CD4-positive, alpha-beta T cell (primary cell): ENCODE data around the gene BCAR1. TPM values are rescaled to one million over a fixed set of nuclear protein-coding genes. Genes with fewer than 3 reads are reported as not detected.
"Not testable (repeated sequence)": the region's sequence is repeated elsewhere in the genome, so short reads cannot be mapped to it uniquely, and the experiment has no call there.

Experiments
- ATAC-seq: fragments of 200-7000 bp; cut with Tn5 transposase; one replicate; pipeline ENCODE4 v1.10.0; 2022; ENCODE audit warnings: mild to moderate bottlenecking; ENCODE audit not compliant: poor library complexity
- CTCF ChIA-PET: fragments of 350-600 bp; sonication (Branson Sonifier 250); formaldehyde crosslinking; loops from one replicate; lab custom pipeline; 2021; ENCODE audit warnings: antibody characterized with exemption, inconsistent platforms; lab: Charles Lee
- POLR2A ChIA-PET: fragments of 350-600 bp; sonication (Branson Sonifier 250); formaldehyde crosslinking; loops from one replicate; lab custom pipeline; 2021; ENCODE audit warnings: antibody characterized with exemption, inconsistent platforms; lab: Charles Lee
- DNase-seq, 14 experiments: peaks; one replicate each; pipeline ENCODE4 v3.0.0-alpha.2; 2013 to 2020; ENCODE audit warnings: mixed read lengths in 2 of 14
- H3K27ac ChIP-seq, 2 donors: one replicate each; pipeline versions ENCODE4 v1.5.1 to v1.7.0; 2013; ENCODE audit warnings: low read length in 2 of 2, low read depth in 1 of 2, mild to moderate bottlenecking in 1 of 2
- H3K27me3 ChIP-seq, 2 experiments: 1 replicate in 1 of 2; 2 replicates in 1 of 2; pipeline versions ENCODE4 v1.6.1 to v1.7.0; 2013; ENCODE audit warnings: low read length in 2 of 2, control low read depth in 1 of 2, mild to moderate bottlenecking in 1 of 2, moderate library complexity in 1 of 2; ENCODE audit not compliant: insufficient read depth in 2 of 2, control insufficient read depth in 1 of 2
- H3K36me3 ChIP-seq: one replicate; pipeline ENCODE4 v1.6.1; 2013; ENCODE audit warnings: low read length, control low read depth; ENCODE audit not compliant: insufficient read depth
- H3K4me1 ChIP-seq: one replicate; pipeline ENCODE4 v1.6.1; 2013; ENCODE audit warnings: low read length, control low read depth; ENCODE audit not compliant: insufficient read depth
- H3K4me3 ChIP-seq: one replicate; pipeline ENCODE4 v1.5.1; 2013; ENCODE audit warnings: mild to moderate bottlenecking, low read length, moderate library complexity
- H3K9me3 ChIP-seq, 2 experiments: 1 replicate in 1 of 2; 2 replicates in 1 of 2; pipeline versions ENCODE4 v1.6.1 to v1.7.0; 2013; ENCODE audit warnings: low read length in 2 of 2, mild to moderate bottlenecking in 2 of 2, control low read depth in 1 of 2, moderate library complexity in 1 of 2; ENCODE audit not compliant: control insufficient read depth in 1 of 2, insufficient read depth in 1 of 2
- H3K27ac Mint-ChIP-seq: one replicate; pipeline ENCODE4 v1.8.0; 2020; ENCODE audit warnings: mixed read lengths
- H3K27me3 Mint-ChIP-seq: one replicate; pipeline ENCODE4 v1.8.0; 2021; ENCODE audit warnings: mixed read lengths
- H3K36me3 Mint-ChIP-seq: one replicate; pipeline ENCODE4 v1.8.0; 2021; ENCODE audit warnings: low read depth, mixed read lengths
- H3K4me1 Mint-ChIP-seq: one replicate; pipeline ENCODE4 v1.8.0; 2021; ENCODE audit warnings: low read depth, mixed read lengths
- H3K4me3 Mint-ChIP-seq: one replicate; pipeline ENCODE4 v1.8.0; 2020; ENCODE audit warnings: mild to moderate bottlenecking, mixed read lengths
- H3K9me3 Mint-ChIP-seq: one replicate; pipeline ENCODE4 v1.8.0; 2020; ENCODE audit warnings: mixed read lengths
- intact Hi-C, 2 experiments: fragments of 100-400 bp; cut with DNase I in 1 of 2; cut with micrococcal nuclease in 1 of 2; formaldehyde crosslinking; loops; one replicate each; pipeline versions ENCODE4 v1.15.1 to v1.9.0; 2023 to 2025; cut with DNase I, micrococcal nuclease
- total RNA-seq, 174 experiments: library from RNA in 2 of 174; stranded (reverse) in 2 of 174; gene quantifications; one replicate each; pipeline ENCODE4 v1.2.3 and lab custom pipeline; 2021 to 2026
- TF ChIP-seq, protein P1 (sequence below): fragments of 200-600 bp; IDR thresholded peaks from one replicate; pipeline ENCODE4 v1.8.0; 2022; ENCODE audit warnings: antibody characterized with exemption, mild to moderate bottlenecking

The BCAR1 gene
- total RNA-seq, 2 experiments from 2014 or later, result 0.08 to 0.17 TPM

- ATAC-seq (no peak), DNase-seq (no peak)
- no peaks in the 10 kb centered on the region for H3K4me1 Mint-ChIP-seq
- no peak overlapping the region for H3K4me3 Mint-ChIP-seq
- H3K36me3 Mint-ChIP-seq, result no peaks in the 10 kb centered on the region
- CTCF ChIA-PET, result no interaction called here
- POLR2A ChIA-PET, result no interaction called here
- Histone ChIP-seq H3K4me1 (no peaks in the 10 kb centered on the region), H3K9me3 (no peaks in the 10 kb centered on the region), H3K36me3 (no peaks in the 10 kb centered on the region), H3K27me3 (peaks cover 14 to 22% of the 10 kb centered on the region in 2 experiments), H3K27ac (no peak overlapping the region), H3K4me3 (no peak overlapping the region)
- H3K27ac Mint-ChIP-seq, result no peak overlapping the region
- intact Hi-C loops, result no loop called here
- peaks cover 36% of the 10 kb centered on the region for H3K27me3 Mint-ChIP-seq
- TF ChIP-seq, protein P1, sequence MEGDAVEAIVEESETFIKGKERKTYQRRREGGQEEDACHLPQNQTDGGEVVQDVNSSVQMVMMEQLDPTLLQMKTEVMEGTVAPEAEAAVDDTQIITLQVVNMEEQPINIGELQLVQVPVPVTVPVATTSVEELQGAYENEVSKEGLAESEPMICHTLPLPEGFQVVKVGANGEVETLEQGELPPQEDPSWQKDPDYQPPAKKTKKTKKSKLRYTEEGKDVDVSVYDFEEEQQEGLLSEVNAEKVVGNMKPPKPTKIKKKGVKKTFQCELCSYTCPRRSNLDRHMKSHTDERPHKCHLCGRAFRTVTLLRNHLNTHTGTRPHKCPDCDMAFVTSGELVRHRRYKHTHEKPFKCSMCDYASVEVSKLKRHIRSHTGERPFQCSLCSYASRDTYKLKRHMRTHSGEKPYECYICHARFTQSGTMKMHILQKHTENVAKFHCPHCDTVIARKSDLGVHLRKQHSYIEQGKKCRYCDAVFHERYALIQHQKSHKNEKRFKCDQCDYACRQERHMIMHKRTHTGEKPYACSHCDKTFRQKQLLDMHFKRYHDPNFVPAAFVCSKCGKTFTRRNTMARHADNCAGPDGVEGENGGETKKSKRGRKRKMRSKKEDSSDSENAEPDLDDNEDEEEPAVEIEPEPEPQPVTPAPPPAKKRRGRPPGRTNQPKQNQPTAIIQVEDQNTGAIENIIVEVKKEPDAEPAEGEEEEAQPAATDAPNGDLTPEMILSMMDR, result no peak
- H3K9me3 Mint-ChIP-seq, result no peaks in the 10 kb centered on the region
Measured at GRCh38 chr16:75272097-75272551, 20.7 kb upstream of the BCAR1 start.

DNA sequence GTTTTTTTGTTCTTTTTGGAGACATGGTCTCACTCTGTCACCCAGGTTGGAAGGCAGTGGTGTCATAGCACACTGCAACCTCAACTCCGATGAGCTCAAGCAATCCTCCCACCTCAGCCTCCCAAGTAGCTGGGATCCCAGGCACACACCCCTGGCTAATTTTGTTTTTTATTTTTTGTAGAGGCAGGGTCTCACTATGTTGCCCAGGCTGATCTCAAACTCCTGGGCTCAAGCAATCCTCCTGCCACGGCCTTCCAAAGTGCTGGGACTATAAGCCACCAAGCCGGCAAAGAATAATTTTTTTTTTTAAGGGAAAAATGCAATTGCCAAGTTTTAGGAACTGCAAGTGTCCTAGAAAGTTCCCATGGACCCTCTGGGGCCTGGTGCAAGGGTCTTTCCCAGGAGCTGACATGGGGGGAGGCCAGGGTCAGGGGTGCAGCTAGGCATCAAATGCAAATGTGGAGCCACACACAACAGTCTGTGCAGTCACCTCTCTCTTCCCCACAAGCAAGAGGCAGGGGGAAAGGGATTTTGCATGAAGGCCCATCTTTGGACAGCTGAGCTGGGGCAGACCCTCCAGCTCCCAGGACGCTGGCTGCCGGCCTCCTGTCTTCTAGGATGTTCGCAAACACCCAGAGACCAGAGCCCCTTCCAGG lies 20.1 kb upstream of the BCAR1 start:
- Histone ChIP-seq H3K9me3 (peaks cover 0 to 4% of the 10 kb centered on the region in 2 experiments), H3K4me3 (no peak overlapping the region), H3K36me3 (no peaks in the 10 kb centered on the region), H3K27me3 (peaks cover 18 to 28% of the 10 kb centered on the region in 2 experiments), H3K4me1 (no peaks in the 10 kb centered on the region), H3K27ac (no peak overlapping the region)
- Mint-ChIP-seq H3K4me1 (no peaks in the 10 kb centered on the region), H3K4me3 (no peak overlapping the region), H3K36me3 (no peaks in the 10 kb centered on the region), H3K27me3 (peaks cover 38% of the 10 kb centered on the region), H3K9me3 (no peaks in the 10 kb centered on the region), H3K27ac (no peak overlapping the region)
- ATAC-seq, result no peak
- intact Hi-C loops, result no loop called here
- TF ChIP-seq, protein P1, result no peak
- CTCF ChIA-PET, result no interaction called here
- no peak for DNase-seq
- POLR2A ChIA-PET, result no interaction called here

GRCh38 chr16:75269358-75269757 lies 17.9 kb upstream of the BCAR1 start:
- POLR2A ChIA-PET, H3K4me3 ChIP-seq, H3K9me3 Mint-ChIP-seq, H3K27ac ChIP-seq, H3K27ac Mint-ChIP-seq, H3K36me3 Mint-ChIP-seq, intact Hi-C loops, DNase-seq, H3K4me1 Mint-ChIP-seq, ATAC-seq, H3K36me3 ChIP-seq, CTCF ChIA-PET: not testable (repeated sequence)
- peak overlapping the region; percentile 42 for H3K4me3 Mint-ChIP-seq
- H3K27me3 ChIP-seq, result peaks cover 37 to 49% of the 10 kb centered on the region in 2 experiments
- peaks cover 15% of the 10 kb centered on the region for H3K4me1 ChIP-seq
- H3K9me3 ChIP-seq, result peaks cover 0 to 20% of the 10 kb centered on the region in 2 experiments
- H3K27me3 Mint-ChIP-seq, result peaks cover 37% of the 10 kb centered on the region
